GM21529 (cell line): Measurements from ENCODE around the gene MROH7.
"Not testable (repeated sequence)": the region's sequence is repeated elsewhere in the genome, so short reads cannot be mapped to it uniquely, and the experiment has no call there.

ENCODE experiments used
- ATAC-seq: cut with Tn5 transposase; IDR thresholded peaks from one replicate; pipeline ENCODE4 v1.9.1; 2021; ENCODE audit not compliant: unreplicated experiment

The MROH7 gene

GRCh38 chr1:54609301-54609921 is 32.2 kb upstream of the MROH7 start:
- ATAC-seq = no peak

- ATAC-seq = no peak
Observed at GRCh38 chr1:54610048-54610447, 31.5 kb upstream of the MROH7 start.

- no peak for ATAC-seq
Observed at GRCh38 chr1:54610601-54611580, 30.7 kb upstream of the MROH7 start.

GRCh38 chr1:54611621-54612020 is 30.0 kb upstream of the MROH7 start:
- no peak for ATAC-seq

- no peak for ATAC-seq
Observed at GRCh38 chr1:54614024-54614423, 27.6 kb upstream of the MROH7 start.

- no peak for ATAC-seq
Observed at GRCh38 chr1:54614563-54614962, 27.0 kb upstream of the MROH7 start.

- no peak for ATAC-seq
Observed at GRCh38 chr1:54615531-54616279, 25.9 kb upstream of the MROH7 start.

- ATAC-seq = no peak
Observed at GRCh38 chr1:54619749-54620148, 21.8 kb upstream of the MROH7 start.

- no peak for ATAC-seq
Observed at GRCh38 chr1:54623216-54624007, 18.2 kb upstream of the MROH7 start, which contains the start of gene FAM151A. Gene FAM151A (minus strand): TSS chr1:54623525. CDS start chr1:54623395, 130 bp downstream.

GRCh38 chr1:54624466-54625464 is 16.8 kb upstream of the MROH7 start:
- ATAC-seq = no peak

- no peak for ATAC-seq
Observed at GRCh38 chr1:54627196-54627595, 14.4 kb upstream of the MROH7 start.

- not testable (repeated sequence) for ATAC-seq
Observed at GRCh38 chr1:54635804-54636203, 5.8 kb upstream of the MROH7 start.

- not testable (repeated sequence) for ATAC-seq
Observed at GRCh38 chr1:54636461-54637446, 4.8 kb upstream of the MROH7 start.

GRCh38 chr1:54640361-54640760 is 1.2 kb upstream of the MROH7 start:
- ATAC-seq = no peak

- ATAC-seq = no peak
Observed at GRCh38 chr1:54643736-54644135, 2.1 kb downstream of the MROH7 start.

- ATAC-seq = no peak
Observed at GRCh38 chr1:54645806-54646676, 4.5 kb downstream of the MROH7 start.
